Measurements from ENCODE around the gene PDE4D.

- no peak for TF ChIP-seq YY1 (IDR thresholded peaks at IDR 0.05; ENCODE audit: insufficient read depth, insufficient read length)
- no peak for TF ChIP-seq ZNF274 (IDR thresholded peaks at IDR 0.05; ENCODE audit: low read depth, low read length)
- no peak for TF ChIP-seq SUZ12 (IDR thresholded peaks at IDR 0.05; ENCODE audit: extremely low read depth, insufficient read depth, insufficient read length)
Observed at GRCh38 chr5:59832577-59833301, 60.8 kb downstream of the PDE4D start.

Data from NT2/D1 (cell line).